Dedifferentiated amniotic fluid mesenchymal stem cell (primary cell): Measurements from ENCODE around the gene IKZF5.

ENCODE experiments used
- DNase-seq: peaks from one replicate; pipeline ENCODE4 v3.0.0-alpha.2; 2016; ENCODE audit errors: extremely low spot score

IKZF5 gene

GRCh38 chr10:122981066-122981464 lies 27.5 kb downstream of the IKZF5 start:
- DNase-seq: peak; percentile 25

GRCh38 chr10:122980209-122981065 lies 28.2 kb downstream of the IKZF5 start, which contains the start of gene PSTK:
TSS of gene PSTK (plus strand) at chr10:122980401. CDS start at chr10:122980480, 79 bp downstream.
- peak; percentile 87 for DNase-seq

GRCh38 chr10:122974543-122975064 lies 34.0 kb downstream of the IKZF5 start:
- DNase-seq: no peak

GRCh38 chr10:122974023-122974422 lies 34.6 kb downstream of the IKZF5 start:
- no peak for DNase-seq

- no peak for DNase-seq
Measured at GRCh38 chr10:122968698-122969097, 39.9 kb downstream of the IKZF5 start.

GRCh38 chr10:122966879-122967278 lies 41.7 kb downstream of the IKZF5 start:
- no peak for DNase-seq

GRCh38 chr10:122962405-122962804 lies 46.2 kb downstream of the IKZF5 start:
- DNase-seq: no peak

- no peak for DNase-seq
Measured at GRCh38 chr10:122957474-122957873, 51.1 kb downstream of the IKZF5 start.

- DNase-seq: no peak
Measured at GRCh38 chr10:122955892-122956291, 52.7 kb downstream of the IKZF5 start.

- no peak for DNase-seq
Measured at GRCh38 chr10:122954731-122955050, 53.9 kb downstream of the IKZF5 start.

GRCh38 chr10:122953902-122954730 lies 54.5 kb downstream of the IKZF5 start, which contains the start of gene C10orf88:
TSS of gene C10orf88 (minus strand) at chr10:122954227. CDS start at chr10:122954178, 49 bp downstream.
- DNase-seq: peak; percentile 99

- no peak for DNase-seq
Measured at GRCh38 chr10:122949296-122949695, 59.3 kb downstream of the IKZF5 start.
